ENCODE results near the gene R3HDM2. TPM values are rescaled to one million over a fixed set of nuclear protein-coding genes. Genes with fewer than 3 reads are reported as not detected.

Gene R3HDM2
- total RNA-seq, 1 experiment from 2014 or later, result 64.0 TPM

GRCh38 chr12:57456737-57457490 lies 26.1 kb upstream of the R3HDM2 start:
- ChIA-PET CTCF (no interaction called here), POLR2A (ENCODE audit: low non-redundant PET) (no interaction called here)
- Histone ChIP-seq H3K27me3 (replicated peaks; ENCODE audit: insufficient read depth, low read depth, low read length, poor library complexity) (no peaks in the 10 kb centered on the region), H3K4me3 (ENCODE audit: low read depth, low read length, poor library complexity, severe bottlenecking) (no peak overlapping the region), H3K4me1 (ENCODE audit: insufficient read depth, low read length, poor library complexity, severe bottlenecking) (peaks cover 44% of the 10 kb centered on the region), H3K36me3 (ENCODE audit: insufficient read depth, low read length, poor library complexity, severe bottlenecking) (no peaks in the 10 kb centered on the region), H3K9me3 (ENCODE audit: low read depth, low read length, poor library complexity, severe bottlenecking) (no peaks in the 10 kb centered on the region), H3K27ac (ENCODE audit: low read depth, low read length, poor library complexity, severe bottlenecking) (peak overlapping the region; percentile 57)
- DNase-seq (ENCODE audit: low spot score), result no peak
- intact Hi-C loops (cut with micrococcal nuclease; ENCODE audit: unreplicated experiment), result no loop called here
- no TSS peak for BruUV-seq (replicated peaks)
- TF ChIP-seq CTCF (conservative IDR thresholded peaks at IDR 0.05; ENCODE audit: low read depth, low read length) (no peak), EZH2 (IDR thresholded peaks at IDR 0.05; ENCODE audit: borderline replicate concordance, low read depth, low read length, poor library complexity, severe bottlenecking) (no peak)

GRCh38 chr12:57456145-57456700 lies 25.4 kb upstream of the R3HDM2 start:
- peaks cover 43% of the 10 kb centered on the region for H3K4me1 ChIP-seq (ENCODE audit: insufficient read depth, low read length, poor library complexity, severe bottlenecking)
- no peak overlapping the region for H3K4me3 ChIP-seq (ENCODE audit: low read depth, low read length, poor library complexity, severe bottlenecking)
- ChIA-PET POLR2A (ENCODE audit: low non-redundant PET) (no interaction called here), CTCF (interaction anchor here (1.2 kb wide), 1 partner anchor 148 kb away, joined by 13 read pairs; no protein-coding TSS in a partner anchor)
- H3K36me3 ChIP-seq (ENCODE audit: insufficient read depth, low read length, poor library complexity, severe bottlenecking), result no peaks in the 10 kb centered on the region
- intact Hi-C loops (cut with micrococcal nuclease; ENCODE audit: unreplicated experiment), result no loop called here
- BruUV-seq (replicated peaks), result no TSS peak
- DNase-seq (ENCODE audit: low spot score), result peak; percentile 73
- TF ChIP-seq CTCF (conservative IDR thresholded peaks at IDR 0.05; ENCODE audit: low read depth, low read length) (peak; percentile 78), EZH2 (IDR thresholded peaks at IDR 0.05; ENCODE audit: borderline replicate concordance, low read depth, low read length, poor library complexity, severe bottlenecking) (no peak)
- no peaks in the 10 kb centered on the region for H3K9me3 ChIP-seq (ENCODE audit: low read depth, low read length, poor library complexity, severe bottlenecking)
- no peak overlapping the region for H3K27ac ChIP-seq (ENCODE audit: low read depth, low read length, poor library complexity, severe bottlenecking)
- H3K27me3 ChIP-seq (replicated peaks; ENCODE audit: insufficient read depth, low read depth, low read length, poor library complexity), result no peaks in the 10 kb centered on the region

DNA sequence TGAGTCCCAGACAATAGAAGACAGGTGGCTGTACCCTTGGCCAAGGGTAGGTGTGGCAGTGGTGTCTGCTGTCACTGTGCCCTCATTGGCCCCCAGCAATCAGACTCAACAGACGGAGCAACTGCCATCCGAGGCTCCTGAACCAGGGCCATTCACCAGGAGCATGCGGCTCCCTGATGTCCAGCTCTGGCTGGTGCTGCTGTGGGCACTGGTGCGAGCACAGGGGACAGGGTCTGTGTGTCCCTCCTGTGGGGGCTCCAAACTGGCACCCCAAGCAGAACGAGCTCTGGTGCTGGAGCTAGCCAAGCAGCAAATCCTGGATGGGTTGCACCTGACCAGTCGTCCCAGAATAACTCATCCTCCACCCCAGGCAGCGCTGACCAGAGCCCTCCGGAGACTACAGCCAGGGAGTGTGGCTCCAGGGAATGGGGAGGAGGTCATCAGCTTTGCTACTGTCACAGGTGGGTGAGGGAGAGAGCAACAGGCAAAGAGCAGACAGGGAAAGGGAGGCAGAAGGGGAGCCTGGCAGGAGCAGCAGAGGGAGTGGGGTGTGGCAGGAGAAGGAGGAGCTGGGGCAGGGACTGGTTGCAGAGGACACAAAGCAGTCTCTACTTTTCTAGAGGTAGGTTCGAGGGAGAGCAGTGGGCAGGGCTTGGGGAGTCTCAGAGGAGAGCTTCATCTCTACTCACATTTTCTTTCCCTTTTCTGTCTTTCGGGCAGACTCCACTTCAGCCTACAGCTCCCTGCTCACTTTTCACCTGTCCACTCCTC lies 24.7 kb upstream of the R3HDM2 start:
- Histone ChIP-seq H3K27ac (ENCODE audit: low read depth, low read length, poor library complexity, severe bottlenecking) (peak overlapping the region; percentile 66), H3K27me3 (replicated peaks; ENCODE audit: insufficient read depth, low read depth, low read length, poor library complexity) (no peaks in the 10 kb centered on the region), H3K36me3 (ENCODE audit: insufficient read depth, low read length, poor library complexity, severe bottlenecking) (no peaks in the 10 kb centered on the region), H3K9me3 (ENCODE audit: low read depth, low read length, poor library complexity, severe bottlenecking) (no peaks in the 10 kb centered on the region), H3K4me3 (ENCODE audit: low read depth, low read length, poor library complexity, severe bottlenecking) (no peak overlapping the region), H3K4me1 (ENCODE audit: insufficient read depth, low read length, poor library complexity, severe bottlenecking) (peaks cover 37% of the 10 kb centered on the region)
- CTCF ChIA-PET, result interaction anchor here (0.6 to 1.2 kb wide), 2 partner anchors 148 to 279 kb away, joined by 6 to 13 read pairs; no protein-coding TSS in a partner anchor
- intact Hi-C loops (cut with micrococcal nuclease; ENCODE audit: unreplicated experiment), result no loop called here
- BruUV-seq (replicated peaks), result no TSS peak
- POLR2A ChIA-PET (ENCODE audit: low non-redundant PET), result interaction anchor here (0.6 kb wide), 1 partner anchor 14 kb away, joined by 7 read pairs; no protein-coding TSS in a partner anchor
- no peak for TF ChIP-seq EZH2 (IDR thresholded peaks at IDR 0.05; ENCODE audit: borderline replicate concordance, low read depth, low read length, poor library complexity, severe bottlenecking)
- DNase-seq (ENCODE audit: low spot score), result no peak

Measured in A673 (cell line).